Large intestine (tissue), 3 donors: ENCODE measurements around the gene GALNTL6. TPM values are rescaled to one million over a fixed set of nuclear protein-coding genes. Genes with fewer than 3 reads are reported as not detected.
A peak's percentile ranks its signal among the peaks of the same experiment; 100 is the strongest.

Experiments
- DNase-seq, 2 donors: peaks; one replicate each; pipeline versions ENCODE4 v3.0.0 to v3.0.0-alpha.2; 2013
- H3K27ac ChIP-seq: one replicate; pipeline ENCODE4 v1.5.1; 2013; ENCODE audit warnings: low read length
- H3K27me3 ChIP-seq: 2 replicates; pipeline ENCODE4 v1.6.1; 2013; ENCODE audit warnings: low read length; ENCODE audit not compliant: control insufficient read depth, insufficient read depth
- H3K36me3 ChIP-seq: 2 replicates; pipeline ENCODE4 v1.6.1; 2013; ENCODE audit warnings: low read length; ENCODE audit not compliant: control insufficient read depth, insufficient read depth
- H3K4me1 ChIP-seq: one replicate; pipeline ENCODE4 v1.6.1; 2013; ENCODE audit warnings: low read length; ENCODE audit not compliant: control insufficient read depth, insufficient read depth
- H3K4me3 ChIP-seq: one replicate; pipeline ENCODE4 v1.5.1; 2013; ENCODE audit warnings: low read length
- H3K9me3 ChIP-seq: one replicate; pipeline ENCODE4 v1.6.1; 2013; ENCODE audit warnings: mild to moderate bottlenecking, low read depth, low read length, moderate library complexity; ENCODE audit not compliant: control insufficient read depth
- WGBS: methylation state at CpG from one replicate; pipeline ENCODE4 v1.1.5; 2013; ENCODE audit warnings: low lambda C conversion rate; ENCODE audit not compliant: insufficient coverage; 5-methylcytosine and 5-hydroxymethylcytosine counted together
- polyA plus RNA-seq: library from polyadenylated mRNA; unstranded; fragments of 120-200 nt; gene quantifications from one replicate; pipeline ENCODE4 v1.2.1, GENCODE V29; 2013

Gene GALNTL6
- polyA plus RNA-seq, 1 donor = 0.84 TPM

DNA sequence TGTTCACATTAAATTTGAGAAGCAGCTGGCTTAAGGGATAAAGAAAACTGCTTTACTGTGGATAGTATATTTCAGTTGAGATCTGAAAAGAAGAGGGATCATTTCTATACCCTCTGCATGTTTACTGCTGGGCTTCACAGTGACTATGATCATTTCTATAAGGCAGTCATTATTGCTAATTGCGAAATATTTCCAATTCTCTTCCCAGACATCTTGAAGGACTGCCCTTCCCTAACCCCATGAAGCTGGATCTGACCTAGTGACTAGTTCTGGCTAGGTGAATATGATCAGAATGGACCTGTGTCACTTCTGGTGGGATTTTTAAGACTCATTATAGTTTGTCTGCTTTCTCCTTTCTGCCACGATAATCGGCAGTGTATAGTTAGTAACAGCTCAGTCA, 848.9 kb downstream of the GALNTL6 start:
- Histone ChIP-seq H3K27ac (no peak overlapping the region), H3K9me3 (no peaks in the 10 kb centered on the region), H3K4me1 (peaks cover 7% of the 10 kb centered on the region), H3K4me3 (no peak overlapping the region), H3K27me3 (no peaks in the 10 kb centered on the region), H3K36me3 (no peaks in the 10 kb centered on the region)
- no peak for DNase-seq
- WGBS = no CpG with 5 or more reads among the region's 3 CpGs

- Histone ChIP-seq H3K27me3 (no peaks in the 10 kb centered on the region), H3K36me3 (no peaks in the 10 kb centered on the region), H3K4me1 (no peaks in the 10 kb centered on the region), H3K27ac (no peak overlapping the region), H3K4me3 (no peak overlapping the region), H3K9me3 (no peaks in the 10 kb centered on the region)
- WGBS = no CpG with 5 or more reads among the region's 6 CpGs
- no peak for DNase-seq
Observed at GRCh38 chr4:172666711-172667368, 853.6 kb downstream of the GALNTL6 start.

DNA sequence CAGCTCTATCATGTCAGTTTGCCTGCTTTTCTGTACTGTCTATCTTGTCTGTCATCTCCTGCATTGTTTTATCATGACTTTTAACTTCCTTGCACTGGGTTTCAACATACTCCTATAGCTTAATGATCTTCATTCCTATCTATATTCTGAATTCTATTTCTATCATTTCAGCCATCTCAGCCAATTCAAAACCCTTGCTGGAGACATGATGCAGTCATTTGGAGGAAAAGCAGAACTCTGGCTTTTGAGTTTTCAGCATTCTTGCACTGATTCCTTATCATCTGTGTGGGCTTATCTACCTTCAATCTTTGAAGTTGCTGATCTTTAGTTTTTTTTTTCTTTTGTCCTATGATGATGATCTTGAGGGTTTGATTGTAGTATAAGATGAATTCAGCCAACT, 861.6 kb downstream of the GALNTL6 start:
- no peaks in the 10 kb centered on the region for H3K36me3 ChIP-seq
- DNase-seq = no peak
- H3K9me3 ChIP-seq = no peaks in the 10 kb centered on the region
- H3K27me3 ChIP-seq = no peaks in the 10 kb centered on the region
- no peaks in the 10 kb centered on the region for H3K4me1 ChIP-seq
- H3K27ac ChIP-seq = no peak overlapping the region
- H3K4me3 ChIP-seq = no peak overlapping the region

DNA sequence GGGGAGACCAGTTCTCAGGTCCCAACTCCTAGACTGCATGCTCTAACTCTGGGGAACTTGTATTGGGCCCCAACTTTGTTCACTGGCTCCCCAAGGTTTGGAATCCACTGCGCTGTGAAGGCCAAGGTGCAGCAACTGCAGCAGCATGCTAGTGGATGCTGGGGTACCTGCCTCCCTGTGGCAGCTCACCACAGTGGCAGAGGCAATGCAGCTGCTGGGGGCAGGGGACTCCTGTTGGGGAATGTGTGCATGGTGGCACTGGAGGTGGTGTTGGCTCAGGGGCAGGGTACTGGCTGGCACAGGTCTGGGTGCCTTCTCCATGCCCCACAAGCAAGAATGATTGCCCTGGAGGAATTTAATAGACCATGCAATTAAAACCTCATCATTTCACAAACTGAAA, 862.0 kb downstream of the GALNTL6 start:
- DNase-seq = no peak
- WGBS = no CpG with 5 or more reads among the region's 1 CpG

DNA sequence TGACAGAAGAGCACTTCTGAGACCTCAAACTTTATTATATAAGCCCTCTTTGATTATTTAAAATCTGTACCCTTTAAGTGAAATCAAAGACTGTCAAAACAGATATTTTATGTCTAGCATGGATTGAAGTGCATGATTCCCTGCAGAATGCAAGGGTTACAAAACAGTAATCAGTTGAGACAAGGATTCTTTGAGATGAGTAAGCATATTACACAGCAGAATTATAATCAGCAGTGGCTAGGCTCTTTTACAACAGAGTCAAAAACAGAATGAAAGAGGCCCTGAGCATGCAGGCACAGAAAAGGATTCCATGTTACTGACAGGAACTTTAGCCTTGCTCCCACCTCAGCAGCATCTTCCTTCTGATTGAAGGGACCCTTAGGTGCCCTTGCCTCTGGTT, 867.5 kb downstream of the GALNTL6 start:
- DNase-seq = peak in 1 of 2 donors; percentile 10
- no peaks in the 10 kb centered on the region for H3K36me3 ChIP-seq
- H3K4me3 ChIP-seq = no peak overlapping the region
- no peaks in the 10 kb centered on the region for H3K9me3 ChIP-seq
- H3K4me1 ChIP-seq = no peaks in the 10 kb centered on the region
- no peak overlapping the region for H3K27ac ChIP-seq
- no peaks in the 10 kb centered on the region for H3K27me3 ChIP-seq

More for the DNA sequence above, 862.0 kb downstream of the GALNTL6 start:
- no peaks in the 10 kb centered on the region for H3K36me3 ChIP-seq
- no peak overlapping the region for H3K4me3 ChIP-seq
- no peaks in the 10 kb centered on the region for H3K27me3 ChIP-seq
- no peaks in the 10 kb centered on the region for H3K4me1 ChIP-seq
- H3K9me3 ChIP-seq = no peaks in the 10 kb centered on the region
- no peak overlapping the region for H3K27ac ChIP-seq

- H3K36me3 ChIP-seq = no peaks in the 10 kb centered on the region
- no peaks in the 10 kb centered on the region for H3K4me1 ChIP-seq
- H3K27ac ChIP-seq = no peak overlapping the region
- DNase-seq = no peak
- no CpG with 5 or more reads among the region's 3 CpGs for WGBS
- no peak overlapping the region for H3K4me3 ChIP-seq
- H3K27me3 ChIP-seq = no peaks in the 10 kb centered on the region
- no peaks in the 10 kb centered on the region for H3K9me3 ChIP-seq
Observed at GRCh38 chr4:172683021-172683420, 869.8 kb downstream of the GALNTL6 start.

DNA sequence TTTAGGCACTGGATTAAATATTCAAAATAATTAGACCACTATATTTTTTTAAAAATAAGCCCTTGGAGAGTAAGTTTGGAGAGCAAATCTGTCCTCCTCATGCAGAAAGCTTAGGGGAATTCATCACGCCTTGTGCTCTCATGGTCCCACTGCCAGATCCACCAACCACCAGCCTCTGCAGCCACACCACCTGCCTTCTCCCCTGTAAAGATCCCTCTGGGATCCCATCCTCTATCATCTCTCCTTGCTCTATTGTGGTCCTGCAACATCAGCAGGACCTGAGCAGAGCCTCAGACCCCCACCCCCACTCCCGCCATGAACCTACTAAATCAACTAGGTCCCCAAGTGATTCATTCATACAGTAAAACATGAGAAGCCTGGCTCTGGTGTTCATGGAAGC, 872.8 kb downstream of the GALNTL6 start:
- no peaks in the 10 kb centered on the region for H3K36me3 ChIP-seq
- no peak overlapping the region for H3K27ac ChIP-seq
- H3K4me3 ChIP-seq = no peak overlapping the region
- no peaks in the 10 kb centered on the region for H3K4me1 ChIP-seq
- no peak for DNase-seq
- 100% methylated on average over 1 of the region's 2 CpGs for WGBS
- H3K9me3 ChIP-seq = no peaks in the 10 kb centered on the region
- H3K27me3 ChIP-seq = no peaks in the 10 kb centered on the region

GRCh38 chr4:172688534-172688933, 875.3 kb downstream of the GALNTL6 start:
- WGBS = no CpG with 5 or more reads among the region's 1 CpG
- Histone ChIP-seq H3K4me3 (no peak overlapping the region), H3K27me3 (no peaks in the 10 kb centered on the region), H3K9me3 (peaks cover 4% of the 10 kb centered on the region), H3K36me3 (no peaks in the 10 kb centered on the region), H3K27ac (no peak overlapping the region), H3K4me1 (no peaks in the 10 kb centered on the region)
- no peak for DNase-seq

DNA sequence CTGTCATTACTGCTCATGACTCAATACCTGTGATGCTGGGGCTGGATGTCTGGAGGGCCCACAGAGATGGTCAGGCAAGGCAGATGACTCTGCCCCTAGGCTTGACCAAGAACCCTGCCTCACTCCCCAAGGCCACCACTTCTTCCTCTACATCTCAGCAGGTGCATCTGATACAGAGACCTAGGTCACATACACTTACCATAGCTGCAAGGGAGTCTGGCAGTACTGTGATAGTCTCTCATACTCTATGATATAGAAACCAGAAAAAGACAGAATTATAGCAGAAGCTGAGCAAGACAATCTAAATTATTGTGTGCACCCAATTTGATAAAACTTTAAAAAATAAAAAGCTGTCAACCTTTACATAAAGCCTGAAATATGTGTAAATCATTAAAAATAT, 878.3 kb downstream of the GALNTL6 start:
- Histone ChIP-seq H3K36me3 (no peaks in the 10 kb centered on the region), H3K27me3 (no peaks in the 10 kb centered on the region), H3K4me1 (no peaks in the 10 kb centered on the region), H3K9me3 (peaks cover 4% of the 10 kb centered on the region), H3K27ac (no peak overlapping the region), H3K4me3 (no peak overlapping the region)
- DNase-seq = no peak

DNA sequence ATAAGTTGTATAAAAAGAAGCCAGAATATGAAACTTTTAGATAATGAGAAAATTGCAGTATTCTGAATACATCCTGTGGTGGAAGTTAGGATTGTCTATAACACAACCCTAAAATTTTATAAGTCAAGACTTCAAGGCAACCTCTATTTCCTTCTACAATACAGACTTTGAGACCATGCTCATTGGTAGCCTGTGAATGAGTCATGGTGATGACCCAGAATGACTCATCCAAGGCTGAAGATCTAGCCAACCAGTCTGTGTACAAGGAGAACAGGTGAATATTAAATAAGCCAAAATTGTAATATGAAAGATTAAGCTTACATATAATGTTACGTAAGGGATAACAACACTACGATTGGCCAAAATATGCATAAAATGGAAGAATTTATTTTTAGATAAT, 879.5 kb downstream of the GALNTL6 start:
- Histone ChIP-seq H3K4me1 (no peaks in the 10 kb centered on the region), H3K4me3 (no peak overlapping the region), H3K36me3 (no peaks in the 10 kb centered on the region), H3K27ac (no peak overlapping the region), H3K9me3 (peaks cover 4% of the 10 kb centered on the region), H3K27me3 (no peaks in the 10 kb centered on the region)
- no peak for DNase-seq
- 94% methylated on average over 2 of the region's 2 CpGs for WGBS

DNA sequence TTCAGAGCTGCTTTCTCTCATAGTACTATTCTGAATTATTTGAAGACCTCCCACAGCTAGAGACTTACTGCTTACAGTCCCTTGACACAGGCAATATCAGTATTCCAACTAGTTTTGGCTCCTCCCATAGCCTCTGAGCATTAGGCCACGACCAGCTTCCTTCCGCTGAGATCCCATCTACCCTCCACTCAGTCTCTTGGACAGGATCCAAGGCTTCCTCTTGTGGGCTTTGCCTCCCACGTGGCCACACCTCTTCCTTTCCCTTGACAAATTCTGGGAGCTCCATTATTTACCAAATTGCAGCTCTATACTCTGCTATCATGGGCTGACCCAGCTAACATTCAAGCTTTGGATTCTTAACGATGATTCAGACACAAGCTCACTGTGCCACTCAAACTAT, 885.1 kb downstream of the GALNTL6 start:
- no peak for DNase-seq
- no CpG with 5 or more reads among the region's 4 CpGs for WGBS
- Histone ChIP-seq H3K4me3 (no peak overlapping the region), H3K4me1 (no peaks in the 10 kb centered on the region), H3K9me3 (no peaks in the 10 kb centered on the region), H3K36me3 (no peaks in the 10 kb centered on the region), H3K27me3 (no peaks in the 10 kb centered on the region), H3K27ac (no peak overlapping the region)
